GM23338 (cell line): ENCODE data around the gene ADRA1B.

Source experiments
- EZH2 ChIP-seq: fragments of 200-600 bp; sonication (generic); IDR thresholded peaks from one replicate; pipeline ENCODE4 v1.8.0; 2017; ENCODE audit warnings: antibody characterized with exemption, mild to moderate bottlenecking, low read depth; ENCODE audit not compliant: unreplicated experiment
- EZH2phosphoT487 ChIP-seq: fragments of 200-600 bp; sonication (generic); IDR thresholded peaks from one replicate; pipeline ENCODE4 v1.8.1; 2018; ENCODE audit warnings: antibody characterized with exemption; ENCODE audit not compliant: unreplicated experiment
- STAT1 ChIP-seq: IDR thresholded peaks from one replicate; pipeline ENCODE4 v1.6.1; 2016; ENCODE audit warnings: antibody characterized with exemption; ENCODE audit not compliant: unreplicated experiment
- ZNF331 ChIP-seq: fragments of 250-450 bp; sonication (Bioruptor Pico); IDR thresholded peaks from 2 replicates; pipeline ENCODE4 v1.5.0; 2020; ENCODE audit warnings: low read depth, mild to moderate bottlenecking, moderate library complexity
- TF ChIP-seq, protein P1 (sequence below), 2 experiments: fragments of 200-600 bp in 1 of 2; sonication (generic) in 1 of 2; conservative IDR thresholded peaks; 2 replicates each; pipeline versions ENCODE4 v1.5.1 to v1.6.1; 2016 to 2017; ENCODE audit warnings: antibody characterized with exemption in 2 of 2, low read depth in 2 of 2, mild to moderate bottlenecking in 2 of 2, moderate library complexity in 1 of 2
- TF ChIP-seq, protein P2 (sequence below): IDR thresholded peaks from one replicate; pipeline ENCODE4 v1.6.1; 2018; ENCODE audit warnings: antibody characterized with exemption; ENCODE audit not compliant: unreplicated experiment

DNA sequence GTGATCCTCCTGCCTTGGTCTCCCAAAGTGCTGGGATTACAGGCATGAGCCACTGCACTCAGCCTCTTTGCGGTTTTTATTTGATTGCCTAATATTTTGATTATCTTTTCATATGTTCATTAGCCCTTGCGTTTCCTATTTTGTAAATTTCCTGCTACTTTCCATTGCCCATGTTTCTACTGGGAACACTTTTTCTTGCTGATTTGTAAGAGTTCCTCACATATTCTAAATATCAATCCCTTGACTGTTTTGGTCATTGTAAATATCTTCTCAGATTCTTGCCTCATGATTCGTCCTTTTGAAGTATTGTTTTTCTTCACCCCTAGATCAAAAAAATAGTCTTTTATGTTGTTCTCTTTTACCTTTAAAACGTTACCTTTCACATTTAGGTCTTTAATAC lies 54.8 kb downstream of the ADRA1B start:
- TF ChIP-seq STAT1 (no peak), EZH2phosphoT487 (no peak), ZNF331 (CRISPR knock-in tag) (no peak), EZH2 (no peak)
- TF ChIP-seq, protein P1, sequence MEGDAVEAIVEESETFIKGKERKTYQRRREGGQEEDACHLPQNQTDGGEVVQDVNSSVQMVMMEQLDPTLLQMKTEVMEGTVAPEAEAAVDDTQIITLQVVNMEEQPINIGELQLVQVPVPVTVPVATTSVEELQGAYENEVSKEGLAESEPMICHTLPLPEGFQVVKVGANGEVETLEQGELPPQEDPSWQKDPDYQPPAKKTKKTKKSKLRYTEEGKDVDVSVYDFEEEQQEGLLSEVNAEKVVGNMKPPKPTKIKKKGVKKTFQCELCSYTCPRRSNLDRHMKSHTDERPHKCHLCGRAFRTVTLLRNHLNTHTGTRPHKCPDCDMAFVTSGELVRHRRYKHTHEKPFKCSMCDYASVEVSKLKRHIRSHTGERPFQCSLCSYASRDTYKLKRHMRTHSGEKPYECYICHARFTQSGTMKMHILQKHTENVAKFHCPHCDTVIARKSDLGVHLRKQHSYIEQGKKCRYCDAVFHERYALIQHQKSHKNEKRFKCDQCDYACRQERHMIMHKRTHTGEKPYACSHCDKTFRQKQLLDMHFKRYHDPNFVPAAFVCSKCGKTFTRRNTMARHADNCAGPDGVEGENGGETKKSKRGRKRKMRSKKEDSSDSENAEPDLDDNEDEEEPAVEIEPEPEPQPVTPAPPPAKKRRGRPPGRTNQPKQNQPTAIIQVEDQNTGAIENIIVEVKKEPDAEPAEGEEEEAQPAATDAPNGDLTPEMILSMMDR (conservative IDR thresholded peaks at IDR 0.05; ENCODE audit: low read depth in 2 of 2) = no peak
- TF ChIP-seq, protein P2, sequence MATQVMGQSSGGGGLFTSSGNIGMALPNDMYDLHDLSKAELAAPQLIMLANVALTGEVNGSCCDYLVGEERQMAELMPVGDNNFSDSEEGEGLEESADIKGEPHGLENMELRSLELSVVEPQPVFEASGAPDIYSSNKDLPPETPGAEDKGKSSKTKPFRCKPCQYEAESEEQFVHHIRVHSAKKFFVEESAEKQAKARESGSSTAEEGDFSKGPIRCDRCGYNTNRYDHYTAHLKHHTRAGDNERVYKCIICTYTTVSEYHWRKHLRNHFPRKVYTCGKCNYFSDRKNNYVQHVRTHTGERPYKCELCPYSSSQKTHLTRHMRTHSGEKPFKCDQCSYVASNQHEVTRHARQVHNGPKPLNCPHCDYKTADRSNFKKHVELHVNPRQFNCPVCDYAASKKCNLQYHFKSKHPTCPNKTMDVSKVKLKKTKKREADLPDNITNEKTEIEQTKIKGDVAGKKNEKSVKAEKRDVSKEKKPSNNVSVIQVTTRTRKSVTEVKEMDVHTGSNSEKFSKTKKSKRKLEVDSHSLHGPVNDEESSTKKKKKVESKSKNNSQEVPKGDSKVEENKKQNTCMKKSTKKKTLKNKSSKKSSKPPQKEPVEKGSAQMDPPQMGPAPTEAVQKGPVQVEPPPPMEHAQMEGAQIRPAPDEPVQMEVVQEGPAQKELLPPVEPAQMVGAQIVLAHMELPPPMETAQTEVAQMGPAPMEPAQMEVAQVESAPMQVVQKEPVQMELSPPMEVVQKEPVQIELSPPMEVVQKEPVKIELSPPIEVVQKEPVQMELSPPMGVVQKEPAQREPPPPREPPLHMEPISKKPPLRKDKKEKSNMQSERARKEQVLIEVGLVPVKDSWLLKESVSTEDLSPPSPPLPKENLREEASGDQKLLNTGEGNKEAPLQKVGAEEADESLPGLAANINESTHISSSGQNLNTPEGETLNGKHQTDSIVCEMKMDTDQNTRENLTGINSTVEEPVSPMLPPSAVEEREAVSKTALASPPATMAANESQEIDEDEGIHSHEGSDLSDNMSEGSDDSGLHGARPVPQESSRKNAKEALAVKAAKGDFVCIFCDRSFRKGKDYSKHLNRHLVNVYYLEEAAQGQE = no peak
